NCI-H510A treated with DMSO at 0.1 percent for 48 hours (cell line): Measurements from ENCODE around the gene LHFPL3.

Source experiments
- DNase-seq: peaks from one replicate; lab custom pipeline; 2025; lab: John Stamatoyannopoulos, UW

Gene LHFPL3

GRCh38 chr7:104848138-104848990 lies 520.0 kb downstream of the LHFPL3 start:
- peak; percentile 19 for DNase-seq

- no peak for DNase-seq
Observed at GRCh38 chr7:104850374-104850773, 522.0 kb downstream of the LHFPL3 start.

- no peak for DNase-seq
Observed at GRCh38 chr7:104851268-104851667, 522.9 kb downstream of the LHFPL3 start.

- no peak for DNase-seq
Observed at GRCh38 chr7:104852386-104852785, 524.0 kb downstream of the LHFPL3 start.

GRCh38 chr7:104855861-104856260 lies 527.5 kb downstream of the LHFPL3 start:
- no peak for DNase-seq

GRCh38 chr7:104857458-104858425 lies 529.3 kb downstream of the LHFPL3 start:
- DNase-seq: no peak

GRCh38 chr7:104859754-104860426 lies 531.5 kb downstream of the LHFPL3 start:
- DNase-seq: no peak

GRCh38 chr7:104861729-104862390 lies 533.5 kb downstream of the LHFPL3 start:
- no peak for DNase-seq

- DNase-seq: no peak
Observed at GRCh38 chr7:104862719-104863118, 534.3 kb downstream of the LHFPL3 start.

GRCh38 chr7:104873401-104873800 lies 545.0 kb downstream of the LHFPL3 start:
- DNase-seq: no peak

GRCh38 chr7:104878577-104878976 lies 550.2 kb downstream of the LHFPL3 start:
- no peak for DNase-seq

- no peak for DNase-seq
Observed at GRCh38 chr7:104883248-104883717, 554.9 kb downstream of the LHFPL3 start.

GRCh38 chr7:104883718-104884452 lies 555.5 kb downstream of the LHFPL3 start:
- peak; percentile 38 for DNase-seq

- no peak for DNase-seq
Observed at GRCh38 chr7:104886651-104887050, 558.2 kb downstream of the LHFPL3 start.

GRCh38 chr7:104890216-104890615 lies 561.8 kb downstream of the LHFPL3 start:
- no peak for DNase-seq

- no peak for DNase-seq
Observed at GRCh38 chr7:104891949-104892348, 563.5 kb downstream of the LHFPL3 start.

GRCh38 chr7:104894314-104894713 lies 565.9 kb downstream of the LHFPL3 start:
- DNase-seq: no peak

- DNase-seq: no peak
Observed at GRCh38 chr7:104894726-104895521, 566.5 kb downstream of the LHFPL3 start.

GRCh38 chr7:104895522-104896236 lies 567.3 kb downstream of the LHFPL3 start:
- DNase-seq: no peak
